Stimulated activated CD4-positive, alpha-beta T cell treated with anti-CD3 and anti-CD28 coated beads, Interleukin-1b, Interleukin-23, amount 100 ng/mL, for 1 hour (primary cell): ENCODE measurements around the gene PTPN20.
"Not testable (repeated sequence)": the region's sequence is repeated elsewhere in the genome, so short reads cannot be mapped to it uniquely, and the experiment has no call there.

Source experiments
- DNase-seq, 2 donors: peaks; one replicate each; pipeline ENCODE4 v3.0.0-alpha.2; 2020; ENCODE audit warnings: low read depth in 2 of 2

PTPN20 gene

GRCh38 chr10:46952540-46952939 is 41.3 kb downstream of the PTPN20 start:
- not testable (repeated sequence) for DNase-seq

DNA sequence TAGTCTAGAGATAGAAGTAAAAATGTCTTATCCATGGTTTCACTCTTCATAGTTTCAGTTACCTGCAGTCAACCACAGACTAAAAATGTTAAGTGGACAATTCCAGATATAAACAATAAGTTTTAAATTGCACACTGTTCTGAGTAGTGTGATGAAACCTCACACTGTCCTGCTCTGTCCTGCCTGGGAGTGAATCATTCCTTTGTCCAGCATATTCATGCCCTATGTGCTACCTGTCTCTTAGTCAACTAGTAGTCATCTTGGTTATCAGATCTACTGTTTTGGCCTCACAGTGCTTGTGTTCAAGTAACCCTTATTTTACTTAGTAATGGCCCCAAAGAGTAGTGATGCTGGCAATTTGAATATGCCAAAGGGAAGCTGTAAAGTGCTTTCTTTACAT is 49.5 kb downstream of the PTPN20 start:
- not testable (repeated sequence) for DNase-seq

- not testable (repeated sequence) for DNase-seq
Measured at GRCh38 chr10:46963356-46963755, 52.1 kb downstream of the PTPN20 start.

- DNase-seq = not testable (repeated sequence)
Measured at GRCh38 chr10:46967013-46967412, 55.8 kb downstream of the PTPN20 start.

GRCh38 chr10:46980223-46980622 is 69.0 kb downstream of the PTPN20 start:
- not testable (repeated sequence) for DNase-seq

- DNase-seq = not testable (repeated sequence)
Measured at GRCh38 chr10:46987233-46987924, 76.2 kb downstream of the PTPN20 start.

DNA sequence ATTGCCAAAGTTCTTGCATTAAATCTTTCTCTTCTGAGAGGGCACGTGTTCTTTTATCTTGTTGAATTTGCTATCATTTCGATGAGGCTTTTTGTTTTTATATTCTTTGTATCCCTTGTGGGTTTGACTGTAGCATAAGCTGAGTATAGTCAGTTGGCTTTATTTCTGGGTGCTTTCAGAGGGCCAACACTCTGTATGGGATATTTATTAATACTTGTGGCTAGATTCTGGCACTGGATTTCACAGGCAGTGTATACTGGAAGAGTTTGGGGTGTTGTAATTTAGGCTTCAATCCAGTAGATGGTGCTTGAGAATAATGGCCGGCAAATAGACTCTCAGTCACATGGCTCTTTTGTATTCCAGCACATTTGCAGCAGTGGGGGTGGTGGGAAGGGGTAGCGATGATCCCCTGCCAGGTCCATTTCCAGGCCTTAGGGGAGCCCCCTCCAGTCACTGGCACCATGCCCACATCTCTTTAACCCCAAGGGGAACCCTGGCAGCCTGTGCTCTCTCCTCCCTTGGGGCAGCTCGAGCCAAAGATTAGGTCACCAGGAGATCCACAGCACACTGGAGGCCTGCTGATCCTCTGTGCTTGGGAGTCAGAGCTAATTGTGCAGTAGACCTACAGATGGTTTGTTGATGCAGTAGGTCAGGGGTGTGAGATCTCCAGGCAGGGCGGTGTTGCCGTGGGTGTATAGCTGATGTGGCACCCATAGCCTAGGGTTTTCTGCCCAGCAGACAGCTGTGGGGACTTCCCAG is 81.8 kb downstream of the PTPN20 start:
- DNase-seq = no peak

- no peak for DNase-seq
Measured at GRCh38 chr10:46995234-46995633, 84.0 kb downstream of the PTPN20 start.

GRCh38 chr10:46998192-46998591 is 87.0 kb downstream of the PTPN20 start:
- no peak for DNase-seq

DNA sequence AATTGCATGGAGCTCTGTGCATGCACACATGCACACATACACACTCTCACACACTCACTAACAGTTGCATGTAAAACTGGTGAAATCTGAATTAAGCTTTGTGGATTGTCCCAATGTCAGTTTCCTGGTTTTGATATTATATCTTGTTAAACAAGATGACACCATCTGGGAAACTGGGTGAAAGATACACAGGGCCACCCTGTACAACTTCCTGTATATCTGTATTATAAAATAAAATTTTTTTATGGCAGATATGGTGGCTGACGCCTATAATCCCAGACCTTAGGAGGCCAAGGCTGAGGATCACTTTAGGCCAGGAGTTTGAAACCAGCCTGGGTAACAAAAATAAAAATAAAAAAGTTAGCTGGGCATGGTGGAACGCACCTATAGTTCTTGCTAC is 87.4 kb downstream of the PTPN20 start:
- DNase-seq = no peak

GRCh38 chr10:46999217-46999616 is 88.0 kb downstream of the PTPN20 start:
- DNase-seq = no peak

DNA sequence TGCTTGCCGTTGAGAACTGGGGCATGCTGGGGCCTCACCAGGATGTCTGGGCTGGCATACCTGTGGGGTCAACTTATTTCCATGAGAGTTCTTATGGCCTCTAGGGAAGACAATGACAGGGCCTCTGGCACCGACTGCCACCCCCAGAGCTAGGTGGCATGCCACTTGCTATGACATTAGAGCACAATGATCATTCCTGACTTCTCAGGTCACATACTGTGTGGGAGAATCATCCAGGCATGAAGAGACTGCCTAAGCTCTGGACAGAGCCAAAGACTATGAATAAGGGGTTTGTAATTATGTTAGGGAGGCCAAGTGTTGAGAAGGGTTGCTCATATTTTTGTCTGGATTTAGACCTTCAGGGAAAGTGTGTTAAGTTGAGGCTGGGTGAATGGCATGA is 97.5 kb downstream of the PTPN20 start:
- DNase-seq = no peak

GRCh38 chr10:47009215-47009838 is 98.1 kb downstream of the PTPN20 start:
- DNase-seq = no peak

GRCh38 chr10:47010036-47010435 is 98.8 kb downstream of the PTPN20 start:
- no peak for DNase-seq

DNA sequence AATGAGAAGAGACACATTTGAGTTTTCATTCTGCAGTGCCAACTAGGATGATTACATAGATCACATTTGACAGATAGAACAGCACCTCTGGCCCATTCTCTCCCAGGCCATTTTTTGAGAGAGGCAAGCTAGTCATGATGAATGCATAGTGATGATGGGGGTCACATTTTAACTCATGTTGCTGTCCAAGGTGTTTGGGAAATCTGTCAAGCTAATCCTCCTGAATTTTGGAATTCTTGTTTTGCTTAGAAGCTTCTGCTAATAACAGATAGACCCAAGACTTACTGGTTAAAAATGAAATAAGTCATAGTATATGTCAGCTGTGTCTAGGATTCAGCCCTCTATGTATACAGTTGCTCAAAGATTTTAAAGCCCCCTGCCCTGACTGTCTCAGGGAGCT is 101.0 kb downstream of the PTPN20 start:
- no peak for DNase-seq

- no peak for DNase-seq
Measured at GRCh38 chr10:47013507-47014154, 102.4 kb downstream of the PTPN20 start.

- DNase-seq = no peak
Measured at GRCh38 chr10:47015404-47015803, 104.2 kb downstream of the PTPN20 start.

- no peak for DNase-seq
Measured at GRCh38 chr10:47016564-47016963, 105.3 kb downstream of the PTPN20 start.

- no peak for DNase-seq
Measured at GRCh38 chr10:47018026-47018735, 107.0 kb downstream of the PTPN20 start.

- no peak for DNase-seq
Measured at GRCh38 chr10:47019155-47020145, 108.2 kb downstream of the PTPN20 start.
